SIG-M5 (cell line): ENCODE results near the gene CCL3.
"Not testable (repeated sequence)": the region's sequence is repeated elsewhere in the genome, so short reads cannot be mapped to it uniquely, and the experiment has no call there.

Source experiments
- DNase-seq: peaks from one replicate; lab custom pipeline; 2025; lab: John Stamatoyannopoulos, UW

CCL3 gene

DNA sequence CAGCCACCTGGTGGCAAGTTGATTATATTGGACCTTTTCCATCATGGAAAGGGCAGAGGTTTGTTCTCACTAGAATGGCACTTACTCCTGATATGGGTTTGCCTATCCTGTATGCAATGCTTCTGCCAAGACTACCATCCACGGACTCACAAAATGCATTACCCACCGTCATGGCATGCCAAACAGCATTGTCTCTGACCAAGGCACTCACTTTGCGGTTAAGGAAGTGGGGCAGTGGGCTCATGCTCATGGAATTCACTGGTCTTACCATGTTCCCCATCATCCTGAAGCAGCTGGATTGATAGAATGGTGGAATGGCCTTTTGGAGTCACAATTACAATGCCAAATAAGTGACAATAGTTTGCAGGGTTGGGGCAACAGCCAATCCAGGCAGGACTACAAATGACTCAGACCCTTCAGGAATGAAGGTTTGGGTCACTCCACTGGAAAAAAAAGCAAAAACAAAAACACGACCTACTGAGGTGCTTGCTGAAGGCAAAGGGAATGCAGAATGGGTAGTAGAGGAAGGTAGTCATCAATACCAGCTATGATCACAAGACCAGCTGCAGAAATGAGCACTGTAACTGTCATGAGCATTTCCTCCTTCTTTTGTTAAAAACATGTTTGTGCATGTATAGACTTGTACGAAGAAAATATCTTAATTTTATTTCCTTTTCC is 25.2 kb upstream of the CCL3 start:
- DNase-seq, result not testable (repeated sequence)

DNA sequence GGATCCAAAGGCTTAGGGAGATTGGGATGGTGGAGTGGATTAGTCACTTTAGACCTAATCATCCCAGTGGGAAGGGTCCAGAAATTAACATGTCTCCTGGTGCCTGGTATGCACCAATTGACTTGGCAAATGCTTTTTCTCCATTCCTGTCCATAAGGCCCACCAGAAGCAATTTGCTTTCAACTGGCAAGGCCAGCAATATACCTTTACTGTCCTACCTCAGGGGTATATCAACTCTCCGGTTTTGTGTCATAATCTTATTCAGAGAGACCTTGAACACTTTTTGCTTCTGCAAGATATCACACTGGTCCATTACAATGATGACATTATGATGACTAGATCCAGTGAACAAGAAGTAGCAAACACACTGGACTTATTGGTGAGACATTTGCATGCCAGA is 23.2 kb upstream of the CCL3 start:
- DNase-seq, result not testable (repeated sequence)

- DNase-seq, result no peak
Measured at GRCh38 chr17:36112572-36112971, 22.6 kb upstream of the CCL3 start.

GRCh38 chr17:36111068-36111490 is 21.1 kb upstream of the CCL3 start:
- no peak for DNase-seq

DNA sequence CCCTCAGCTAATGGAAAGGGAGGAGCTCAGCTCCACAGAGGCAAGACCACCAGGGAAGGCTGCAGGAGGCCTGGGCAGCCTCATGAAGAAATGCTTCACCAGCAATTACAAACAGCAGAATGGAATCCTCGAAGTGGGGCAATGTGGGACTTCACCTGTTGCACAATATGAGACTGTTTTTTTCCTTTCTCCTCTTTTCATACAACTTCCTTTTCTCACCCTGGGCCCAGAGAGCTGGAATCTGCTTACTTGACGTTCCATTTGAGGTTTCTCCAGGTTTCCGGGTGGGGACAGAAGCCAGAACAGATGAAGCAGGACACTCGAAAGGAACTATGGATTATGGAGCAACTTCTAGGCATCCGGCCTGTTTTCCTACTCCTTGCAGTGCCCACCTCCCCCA is 18.3 kb upstream of the CCL3 start:
- DNase-seq, result not testable (repeated sequence)

DNA sequence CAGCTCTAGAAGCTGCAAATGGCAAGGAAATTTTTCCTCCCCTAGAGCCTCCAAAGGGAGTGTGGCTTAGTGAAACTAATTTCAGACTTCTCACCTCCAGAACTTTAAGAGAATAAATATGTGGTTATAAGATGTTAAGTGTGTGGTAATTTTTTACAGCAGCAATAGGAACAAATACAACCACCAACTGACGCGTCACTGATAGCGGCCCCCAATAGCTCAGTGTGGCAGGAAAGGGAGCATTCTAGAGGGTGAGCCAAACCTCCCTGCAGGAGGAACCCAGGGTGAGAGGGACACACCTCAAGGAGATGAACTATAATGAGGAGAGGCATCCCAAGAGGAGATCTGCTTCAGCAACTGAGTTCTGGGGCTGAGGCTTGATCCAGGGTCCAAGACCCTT is 17.7 kb upstream of the CCL3 start:
- DNase-seq, result no peak

DNA sequence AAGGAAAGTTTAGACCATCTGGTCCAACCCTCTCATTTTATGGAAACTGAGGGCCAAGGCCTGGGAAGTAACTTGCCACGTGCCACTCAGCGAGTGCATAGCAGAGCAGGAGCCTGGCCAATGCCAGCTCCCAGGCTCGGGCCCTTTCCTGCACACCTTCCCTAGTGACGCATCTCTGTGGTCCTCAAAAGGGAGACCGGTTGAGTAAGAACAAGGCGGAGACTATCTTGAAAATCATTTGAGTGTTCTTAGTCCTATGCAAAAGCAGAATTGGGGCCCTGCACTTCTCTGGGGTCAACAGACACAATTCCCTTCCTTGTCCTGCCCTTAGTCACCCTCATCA is 16.5 kb upstream of the CCL3 start:
- no peak for DNase-seq

DNA sequence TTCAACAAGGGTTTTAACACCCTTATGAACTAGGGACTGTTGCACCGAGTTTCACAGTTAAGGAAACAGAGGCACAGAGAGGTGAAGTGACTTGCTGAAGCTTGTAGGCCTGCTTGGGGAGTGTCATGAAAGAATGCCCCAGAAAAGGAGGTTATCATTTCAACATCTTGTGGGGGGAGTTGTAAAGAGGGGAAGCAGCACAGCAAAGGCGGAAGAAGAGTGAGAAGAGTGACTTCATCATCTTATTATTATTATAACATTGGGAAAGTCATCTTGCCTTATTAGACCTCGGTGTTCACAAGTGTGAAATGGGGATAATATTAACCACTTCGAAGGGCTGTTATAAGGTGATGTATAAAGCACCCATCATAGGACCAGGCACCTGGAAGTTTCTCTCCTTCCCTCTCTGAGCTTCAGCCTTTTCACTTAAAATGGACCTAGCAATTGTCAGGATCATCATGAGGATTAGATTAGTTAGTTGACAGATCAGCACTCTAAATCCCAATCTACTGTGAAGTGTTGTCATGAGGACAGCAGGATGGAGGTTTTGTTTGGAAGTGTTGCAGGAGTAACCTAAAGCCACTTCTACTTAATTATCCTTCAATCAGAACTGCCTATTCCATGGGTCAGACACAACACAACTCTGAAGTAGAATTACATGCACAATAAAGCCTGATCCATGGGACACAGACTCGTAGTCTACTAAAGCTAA is 16.0 kb upstream of the CCL3 start:
- DNase-seq, result no peak

DNA sequence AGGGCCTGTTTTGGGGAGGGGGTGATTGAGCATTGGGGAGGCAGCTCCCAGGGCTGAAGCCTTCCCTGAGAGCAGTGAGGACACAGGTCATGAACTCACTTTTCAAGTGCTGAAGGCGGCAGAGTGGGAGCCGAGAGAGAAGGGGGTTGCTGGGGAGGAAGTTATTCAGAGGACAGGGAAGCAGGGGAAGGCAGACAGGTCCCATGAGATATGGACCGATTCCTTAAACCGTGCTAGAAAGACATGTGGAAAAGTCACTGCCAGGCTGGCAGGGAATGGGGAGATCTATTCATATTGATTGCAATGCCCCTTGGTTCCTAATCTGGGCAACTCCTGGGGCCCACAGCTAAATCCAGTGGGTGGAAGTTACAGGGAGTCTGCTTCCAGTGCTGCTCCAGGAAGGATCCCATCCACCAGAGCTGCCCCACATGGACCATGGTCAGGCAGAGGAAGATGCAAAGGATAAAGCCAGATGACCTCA is 14.8 kb upstream of the CCL3 start:
- no peak for DNase-seq

DNA sequence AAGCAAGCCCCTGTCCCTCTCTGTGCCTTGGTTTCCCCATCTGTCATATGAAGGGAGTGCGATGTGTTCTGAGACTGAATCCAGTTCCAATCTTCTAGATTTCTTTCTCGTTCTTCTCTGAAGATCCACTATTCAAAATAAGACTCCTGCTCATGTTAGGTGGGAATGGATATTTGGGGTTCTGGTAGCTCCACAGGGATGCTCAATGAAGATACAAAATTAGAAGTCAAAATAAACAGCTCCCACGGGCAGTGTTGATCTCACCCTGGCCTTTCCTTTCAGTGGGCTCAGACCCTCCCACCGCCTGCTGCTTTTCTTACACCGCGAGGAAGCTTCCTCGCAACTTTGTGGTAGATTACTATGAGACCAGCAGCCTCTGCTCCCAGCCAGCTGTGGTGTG is 14.3 kb upstream of the CCL3 start:
- not testable (repeated sequence) for DNase-seq

DNA sequence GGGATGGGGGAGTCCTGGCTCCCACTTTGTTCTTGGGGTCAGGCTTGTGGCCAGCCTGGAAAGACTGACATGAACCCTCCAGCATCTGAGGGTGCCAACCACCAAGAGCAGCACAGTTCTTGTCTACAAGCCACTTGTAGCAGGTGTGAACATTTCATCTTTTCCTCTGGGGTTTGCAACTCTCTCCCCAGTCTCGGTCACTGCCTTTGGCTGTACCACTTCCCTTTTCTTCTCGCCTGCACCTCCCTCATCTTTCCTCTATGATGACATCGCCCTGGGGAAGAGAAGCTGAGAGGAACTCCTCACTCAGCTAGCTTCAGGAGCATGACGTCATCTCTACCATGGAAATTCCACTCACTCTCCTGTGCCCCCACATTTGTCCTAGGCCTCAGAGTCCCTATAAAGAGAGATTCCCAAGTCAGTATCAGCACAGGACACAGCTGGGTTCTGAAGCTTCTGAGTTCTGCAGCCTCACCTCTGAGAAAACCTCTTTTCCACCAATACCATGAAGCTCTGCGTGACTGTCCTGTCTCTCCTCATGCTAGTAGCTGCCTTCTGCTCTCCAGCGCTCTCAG is 13.5 kb upstream of the CCL3 start, which contains the start of gene CCL4:
CCL4 (plus strand) TSS at position 427 of the 575 bp plus-strand sequence; CDS start at position 506, 79 bp downstream.
- not testable (repeated sequence) for DNase-seq

- not testable (repeated sequence) for DNase-seq
Measured at GRCh38 chr17:36099004-36099403, 9.1 kb upstream of the CCL3 start.

DNA sequence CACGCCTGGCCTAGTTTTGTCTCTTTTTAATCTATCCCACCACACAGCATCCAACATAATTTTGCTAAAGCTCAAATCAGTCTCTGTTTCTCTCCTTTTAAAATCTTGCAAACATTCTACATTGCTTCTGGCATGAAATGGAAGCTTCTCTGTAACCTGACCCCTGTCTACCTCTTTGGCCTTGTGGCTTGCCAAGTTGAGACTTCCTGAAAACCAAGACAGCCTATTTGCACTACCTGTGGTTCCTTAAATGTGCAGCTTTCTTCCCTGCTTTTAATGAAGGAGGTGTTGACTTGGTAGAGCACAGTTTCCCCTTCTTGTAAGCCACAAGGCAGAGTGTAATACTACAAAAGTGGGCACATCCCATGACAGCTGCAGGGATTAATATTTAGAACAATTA is 6.0 kb upstream of the CCL3 start:
- DNase-seq, result no peak

GRCh38 chr17:36094746-36095145 is 4.8 kb upstream of the CCL3 start:
- DNase-seq, result no peak

DNA sequence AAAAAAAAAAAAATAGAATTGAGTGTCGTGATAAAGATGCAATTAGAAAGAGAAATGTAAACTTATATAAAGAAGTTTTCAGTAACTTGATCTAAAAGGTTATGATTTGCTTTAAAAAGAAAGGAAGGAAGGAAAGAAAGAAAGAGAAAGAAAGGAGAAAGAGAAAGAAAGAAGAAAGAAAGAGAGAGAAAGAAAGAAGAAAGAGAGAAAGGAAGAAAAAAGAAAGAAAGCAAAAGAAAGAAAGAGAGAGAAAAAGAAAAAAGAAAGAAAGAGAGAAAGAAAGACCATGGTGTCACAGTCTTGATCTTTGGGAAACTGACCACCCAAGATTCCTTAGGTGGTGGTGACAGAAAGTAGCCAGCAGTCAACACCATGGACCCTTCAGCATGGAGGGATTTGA is 4.3 kb upstream of the CCL3 start:
- DNase-seq, result no peak

DNA sequence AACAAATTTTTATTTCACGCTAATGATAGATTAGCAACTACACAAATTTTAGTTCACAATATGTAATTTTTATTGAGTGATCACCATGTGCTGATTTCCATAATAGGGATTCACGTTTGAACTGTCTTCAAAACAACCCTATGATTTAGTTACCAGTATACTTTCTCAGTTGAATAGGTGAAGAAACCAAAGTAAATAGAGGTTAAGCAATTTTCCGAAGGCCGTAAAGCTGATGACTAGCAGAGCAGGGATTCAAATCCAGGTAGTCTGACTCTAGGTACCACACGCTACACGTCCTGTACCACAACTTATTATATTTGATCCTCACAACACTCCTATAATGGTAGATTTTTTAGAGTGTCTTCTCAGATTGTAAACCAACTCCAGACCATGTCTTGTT is 2.8 kb upstream of the CCL3 start:
- not testable (repeated sequence) for DNase-seq

DNA sequence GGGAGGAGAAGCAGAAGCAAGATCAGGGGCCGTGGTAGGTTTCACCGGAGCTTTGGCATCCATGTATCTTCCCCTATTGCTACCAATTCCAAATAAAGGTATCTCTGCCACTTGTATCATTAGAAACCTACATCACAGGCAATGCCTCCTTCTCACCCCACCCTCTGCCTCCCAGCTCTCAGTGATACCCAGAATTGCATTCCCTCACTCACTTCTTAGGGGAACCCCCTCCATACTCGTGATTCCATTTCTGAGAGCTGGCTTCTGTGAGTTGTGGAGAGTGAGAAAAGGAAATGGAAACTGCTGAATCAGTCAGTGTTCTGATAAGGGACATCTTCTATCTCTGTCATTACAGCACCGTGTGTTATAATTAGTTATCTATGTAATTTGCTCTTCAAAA is 2.3 kb upstream of the CCL3 start:
- no peak for DNase-seq

DNA sequence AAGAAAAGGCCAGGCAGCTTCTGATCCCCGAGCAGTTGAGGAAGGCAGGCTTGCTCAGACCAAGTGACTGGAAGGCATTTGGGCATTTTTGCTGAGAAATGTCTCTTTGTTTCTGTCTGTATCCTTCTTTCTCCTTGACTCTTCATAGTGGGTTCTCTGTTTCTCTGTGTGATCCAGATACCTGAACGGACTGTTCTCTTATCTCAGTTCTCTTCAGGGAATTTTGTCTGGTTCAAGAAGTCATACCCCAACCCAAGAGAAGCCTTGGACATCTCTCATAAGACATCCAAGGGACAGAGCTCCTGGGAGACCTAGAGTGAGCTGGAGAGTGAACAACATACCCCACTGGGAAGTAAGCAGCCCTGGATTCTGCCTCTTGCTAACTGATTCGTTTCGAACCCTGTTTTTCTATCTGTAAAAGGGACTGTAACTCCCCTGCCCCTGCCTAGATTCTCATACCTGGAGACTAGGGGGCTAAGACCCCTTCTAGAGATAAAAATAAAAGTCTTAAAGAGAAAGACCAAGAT is 541 bp downstream of the CCL3 start:
- DNase-seq, result no peak

DNA sequence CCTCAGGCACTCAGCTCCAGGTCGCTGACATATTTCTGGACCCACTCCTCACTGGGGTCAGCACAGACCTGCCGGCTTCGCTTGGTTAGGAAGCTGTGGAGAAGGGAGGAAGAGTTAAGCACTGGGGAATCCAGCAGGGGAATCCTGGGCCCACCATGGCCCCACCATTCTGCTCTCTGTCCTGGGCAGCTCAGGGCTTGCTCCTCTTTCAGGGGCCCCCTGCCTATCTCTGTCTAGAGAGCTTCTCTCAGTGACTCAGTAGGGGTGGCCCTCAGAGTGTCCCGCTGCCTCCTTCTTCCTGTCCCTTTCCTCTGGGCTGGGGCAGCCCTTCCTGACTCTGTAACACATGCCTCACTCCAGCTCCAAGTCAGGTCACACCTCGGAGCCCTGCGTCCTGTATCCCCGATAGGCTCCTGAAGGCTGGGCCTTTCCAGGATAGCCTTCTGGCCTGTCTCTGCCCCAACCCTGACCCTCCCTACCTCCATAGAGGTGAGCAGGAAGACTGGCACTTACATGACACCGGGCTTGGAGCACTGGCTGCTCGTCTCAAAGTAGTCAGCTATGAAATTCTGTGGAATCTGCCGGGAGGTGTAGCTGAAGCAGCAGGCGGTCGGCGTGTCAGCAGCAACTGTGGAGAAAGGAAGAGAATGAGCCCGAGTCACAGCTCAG is 1.1 kb downstream of the CCL3 start:
- no peak for DNase-seq

GRCh38 chr17:36087897-36088572 is 1.9 kb downstream of the CCL3 start:
- not testable (repeated sequence) for DNase-seq

- not testable (repeated sequence) for DNase-seq
Measured at GRCh38 chr17:36087471-36087870, 2.5 kb downstream of the CCL3 start.

- DNase-seq, result no peak
Measured at GRCh38 chr17:36086791-36087190, 3.2 kb downstream of the CCL3 start.
